GM12878 (cell line): ENCODE results near the gene C3orf70. TPM values are rescaled to one million over a fixed set of nuclear protein-coding genes. Genes with fewer than 3 reads are reported as not detected.

Source experiments
- ATAC-seq: fragments of 200-7000 bp; cut with Tn5 transposase; 3 replicates; pipeline ENCODE4 v1.9.1; 2020; ENCODE audit warnings: mild to moderate bottlenecking, moderate library complexity
- BruUV-seq: library from RNA; stranded (reverse); fragments of 400-500 nt; replicated peaks from 2 replicates; lab custom pipeline; 2021; lab: Mats Ljungman, UMichigan
- CTCF ChIA-PET: fragments of 300-600 bp; sonication (Branson Sonifier 250); formaldehyde crosslinking; extraction: SDS; loops from one replicate; lab custom pipeline; 2021; ENCODE audit warnings: inconsistent platforms; lab: Yijun Ruan, JAX
- POLR2A ChIA-PET: fragments of 350-600 bp; formaldehyde crosslinking; extraction: SDS; loops from one replicate; lab custom pipeline; 2021; ENCODE audit warnings: inconsistent platforms; lab: Charles Lee
- RAD21 ChIA-PET: fragments of 300-600 bp; sonication (Branson Sonifier 250); formaldehyde crosslinking; loops from one replicate; lab custom pipeline; 2023; ENCODE audit warnings: antibody characterized with exemption; ENCODE audit not compliant: unreplicated experiment; lab: Charles Lee
- SMC1A ChIA-PET: fragments of 300-600 bp; sonication (Branson Sonifier 250); formaldehyde crosslinking; loops from one replicate; lab custom pipeline; 2023; ENCODE audit not compliant: unreplicated experiment, uncharacterized antibody; lab: Charles Lee
- DNase-seq: peaks from one replicate; pipeline ENCODE4 v3.0.0-alpha.2; 2011; ENCODE audit warnings: low read depth, low spot score
- FAIRE-seq: peaks from 3 replicates; lab custom pipeline; 2011; peaks lifted over from hg19 to GRCh38; lab: Jason Lieb, UNC
- H2AFZ ChIP-seq: 2 replicates; pipeline ENCODE4 v1.6.0; 2011; ENCODE audit warnings: low read depth, low read length, control low read depth; ENCODE audit not compliant: control insufficient read depth
- H3K27ac ChIP-seq: 2 replicates; pipeline ENCODE4 v1.5.1; 2011; ENCODE audit warnings: control low read depth; ENCODE audit not compliant: control insufficient read depth, insufficient read depth
- H3K27me3 ChIP-seq, 2 experiments: replicated peaks in 1 of 2; 2 replicates each; pipeline versions ENCODE4 v1.6.0 to v1.6.1; 2011; ENCODE audit warnings: low read length in 1 of 2; ENCODE audit not compliant: control insufficient read depth in 2 of 2, insufficient read depth in 2 of 2
- H3K36me3 ChIP-seq, 2 experiments: 2 replicates each; pipeline ENCODE4 v1.5.1; 2011; ENCODE audit warnings: low read length in 1 of 2; ENCODE audit not compliant: control insufficient read depth in 2 of 2, insufficient read depth in 2 of 2
- H3K4me1 ChIP-seq: 2 replicates; pipeline ENCODE4 v1.6.1; 2011; ENCODE audit warnings: mild to moderate bottlenecking, low read length, moderate library complexity, mixed read lengths; ENCODE audit not compliant: control insufficient read depth, insufficient read depth
- H3K4me2 ChIP-seq: 2 replicates; pipeline ENCODE4 v1.6.0; 2011; ENCODE audit warnings: control low read depth; ENCODE audit not compliant: control insufficient read depth, insufficient read depth
- H3K4me3 ChIP-seq: fragments of 200-600 bp; sonication (generic); 2 replicates; pipeline ENCODE4 v1.5.1; 2016
- H3K79me2 ChIP-seq: 2 replicates; pipeline ENCODE4 v1.6.0; 2011; ENCODE audit warnings: low read length; ENCODE audit not compliant: control insufficient read depth, insufficient read depth
- H3K9ac ChIP-seq: 2 replicates; pipeline ENCODE4 v1.8.0; 2011; ENCODE audit warnings: low read length, control low read depth, mixed read lengths; ENCODE audit not compliant: control insufficient read depth, insufficient read depth
- H3K9me3 ChIP-seq: replicated peaks from 3 replicates; pipeline ENCODE4 v1.5.1; 2011; ENCODE audit warnings: mild to moderate bottlenecking, low read length; ENCODE audit not compliant: control insufficient read depth, insufficient read depth
- H4K20me1 ChIP-seq: 2 replicates; pipeline ENCODE4 v1.6.0; 2011; ENCODE audit not compliant: control insufficient read depth, insufficient read depth
- GABPA ChIP-seq: IDR thresholded peaks from 2 replicates; pipeline ENCODE4 v1.6.1; 2014; ENCODE audit warnings: antibody characterized with exemption, low read depth, mild to moderate bottlenecking, inconsistent platforms
- POLR2AphosphoS2 ChIP-seq: IDR thresholded peaks from 2 replicates; pipeline ENCODE4 v1.6.1; 2011; ENCODE audit warnings: low read depth, mild to moderate bottlenecking, low read length, improper control_type of control experiment, moderate library complexity
- SP1 ChIP-seq: IDR thresholded peaks from one replicate; pipeline ENCODE4 v1.6.1; 2011; ENCODE audit warnings: low read depth, low read length
- WGBS: methylation state at CpG from one replicate; pipeline ENCODE4 v1.1.6; 2016; ENCODE audit warnings: low lambda C conversion rate; ENCODE audit not compliant: insufficient replicate concordance, insufficient coverage; ENCODE audit errors: missing lambda C conversion rate; 5-methylcytosine and 5-hydroxymethylcytosine counted together
- in situ Hi-C: fragments of 300-500 bp; cut with MboI; formaldehyde crosslinking; loops from 9 replicates; pipeline ENCODE4 v1.14.3; 2018; ENCODE audit warnings: mixed read lengths
- intact Hi-C: fragments of 100-400 bp; cut with micrococcal nuclease; formaldehyde crosslinking; loops from one replicate; pipeline ENCODE4 v1.14.2; 2022; ENCODE audit not compliant: unreplicated experiment
- polyA plus RNA-seq, 11 experiments: library from polyadenylated mRNA; depleted of rRNA in 4 of 11; unstranded in 6 of 11; stranded (reverse) in 5 of 11; fragments of >200 nt; fragmentation: Nextera tagmentation in 4 of 11; fragmentation: Illumina TruSeq in 1 of 11; extraction: Ambion mirVana in 4 of 11; extraction: Trizol in 1 of 11; gene quantifications; 1 replicate in 1 of 11; 2 replicates in 10 of 11; pipeline versions ENCODE4 v1.2.1 to v1.2.3, GENCODE V29; 2011 to 2016; ENCODE audit warnings: inconsistent platforms in 2 of 11, missing spikeins in 2 of 11, low read depth in 1 of 11
- total RNA-seq, 4 experiments: library from RNA; depleted of rRNA in 3 of 4; stranded (reverse); fragments of >200 nt in 3 of 4; fragmentation: Illumina TruSeq in 1 of 4; extraction: Trizol in 1 of 4; gene quantifications; 2 replicates each; pipeline versions ENCODE4 v1.2.1 to v1.2.3, GENCODE V29; 2013 to 2021
- TF ChIP-seq, protein P1 (sequence below): IDR thresholded peaks from 2 replicates; pipeline ENCODE4 v1.6.1; 2012; ENCODE audit warnings: mild to moderate bottlenecking, low read depth, low read length
- TF ChIP-seq, protein P2 (sequence below): IDR thresholded peaks from 2 replicates; pipeline ENCODE4 v1.6.1; 2011; ENCODE audit warnings: borderline replicate concordance, low read depth, mild to moderate bottlenecking, moderate library complexity, mixed read lengths, low read length; ENCODE audit not compliant: insufficient read depth; ENCODE audit errors: extremely low read length

Gene C3orf70
- total and polyA plus RNA-seq, 10 of the 15 experiments (the other 5 are each of a cell fraction or from before 2014, with no cell fraction given) = 0.03 to 0.04 TPM; not detected in 8

- TF ChIP-seq, protein P1, sequence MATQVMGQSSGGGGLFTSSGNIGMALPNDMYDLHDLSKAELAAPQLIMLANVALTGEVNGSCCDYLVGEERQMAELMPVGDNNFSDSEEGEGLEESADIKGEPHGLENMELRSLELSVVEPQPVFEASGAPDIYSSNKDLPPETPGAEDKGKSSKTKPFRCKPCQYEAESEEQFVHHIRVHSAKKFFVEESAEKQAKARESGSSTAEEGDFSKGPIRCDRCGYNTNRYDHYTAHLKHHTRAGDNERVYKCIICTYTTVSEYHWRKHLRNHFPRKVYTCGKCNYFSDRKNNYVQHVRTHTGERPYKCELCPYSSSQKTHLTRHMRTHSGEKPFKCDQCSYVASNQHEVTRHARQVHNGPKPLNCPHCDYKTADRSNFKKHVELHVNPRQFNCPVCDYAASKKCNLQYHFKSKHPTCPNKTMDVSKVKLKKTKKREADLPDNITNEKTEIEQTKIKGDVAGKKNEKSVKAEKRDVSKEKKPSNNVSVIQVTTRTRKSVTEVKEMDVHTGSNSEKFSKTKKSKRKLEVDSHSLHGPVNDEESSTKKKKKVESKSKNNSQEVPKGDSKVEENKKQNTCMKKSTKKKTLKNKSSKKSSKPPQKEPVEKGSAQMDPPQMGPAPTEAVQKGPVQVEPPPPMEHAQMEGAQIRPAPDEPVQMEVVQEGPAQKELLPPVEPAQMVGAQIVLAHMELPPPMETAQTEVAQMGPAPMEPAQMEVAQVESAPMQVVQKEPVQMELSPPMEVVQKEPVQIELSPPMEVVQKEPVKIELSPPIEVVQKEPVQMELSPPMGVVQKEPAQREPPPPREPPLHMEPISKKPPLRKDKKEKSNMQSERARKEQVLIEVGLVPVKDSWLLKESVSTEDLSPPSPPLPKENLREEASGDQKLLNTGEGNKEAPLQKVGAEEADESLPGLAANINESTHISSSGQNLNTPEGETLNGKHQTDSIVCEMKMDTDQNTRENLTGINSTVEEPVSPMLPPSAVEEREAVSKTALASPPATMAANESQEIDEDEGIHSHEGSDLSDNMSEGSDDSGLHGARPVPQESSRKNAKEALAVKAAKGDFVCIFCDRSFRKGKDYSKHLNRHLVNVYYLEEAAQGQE = no peak
- TF ChIP-seq, all 136 proteins: peak for 0
Measured at GRCh38 chr3:185049710-185050109, 103.2 kb downstream of the C3orf70 start (continued).

- ChIA-PET CTCF (no interaction called here), POLR2A (no interaction called here)
- no peak overlapping the region for H3K4me2 ChIP-seq
Measured at GRCh38 chr3:185046603-185047002, 106.3 kb downstream of the C3orf70 start.

More at GRCh38 chr3:185046603-185047002, 106.3 kb downstream of the C3orf70 start:
- H3K36me3 ChIP-seq = peaks cover 2 to 5% of the 10 kb centered on the region in 2 experiments; a peak in 3 of 4 replicates
- H3K4me1 ChIP-seq = no peaks in the 10 kb centered on the region
- no peak overlapping the region for H2AFZ ChIP-seq
- RAD21 ChIA-PET = no interaction called here
- H3K27me3 ChIP-seq = no peaks in the 10 kb centered on the region
- DNase-seq (no peak), ATAC-seq (no peak), FAIRE-seq (no peak)
- no peaks in the 10 kb centered on the region for H3K9me3 ChIP-seq
- no TSS peak for BruUV-seq
- SMC1A ChIA-PET = no interaction called here
- no peaks in the 10 kb centered on the region for H3K79me2 ChIP-seq
- H3K9ac ChIP-seq = no peak overlapping the region
- no peak overlapping the region for H3K4me3 ChIP-seq
- H3K27ac ChIP-seq = no peak overlapping the region
- no peak for TF ChIP-seq GABPA
- no peak for TF ChIP-seq POLR2AphosphoS2
- TF ChIP-seq, protein P2, sequence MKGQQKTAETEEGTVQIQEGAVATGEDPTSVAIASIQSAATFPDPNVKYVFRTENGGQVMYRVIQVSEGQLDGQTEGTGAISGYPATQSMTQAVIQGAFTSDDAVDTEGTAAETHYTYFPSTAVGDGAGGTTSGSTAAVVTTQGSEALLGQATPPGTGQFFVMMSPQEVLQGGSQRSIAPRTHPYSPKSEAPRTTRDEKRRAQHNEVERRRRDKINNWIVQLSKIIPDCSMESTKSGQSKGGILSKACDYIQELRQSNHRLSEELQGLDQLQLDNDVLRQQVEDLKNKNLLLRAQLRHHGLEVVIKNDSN = no peak
- no peak for TF ChIP-seq SP1
- no peaks in the 10 kb centered on the region for H4K20me1 ChIP-seq
- in situ Hi-C loops = no loop called here
- intact Hi-C loops = no loop called here
- 93% methylated on average over 4 of the region's 4 CpGs for WGBS
